ENCODE measurements around the gene UBXN10.

DNA sequence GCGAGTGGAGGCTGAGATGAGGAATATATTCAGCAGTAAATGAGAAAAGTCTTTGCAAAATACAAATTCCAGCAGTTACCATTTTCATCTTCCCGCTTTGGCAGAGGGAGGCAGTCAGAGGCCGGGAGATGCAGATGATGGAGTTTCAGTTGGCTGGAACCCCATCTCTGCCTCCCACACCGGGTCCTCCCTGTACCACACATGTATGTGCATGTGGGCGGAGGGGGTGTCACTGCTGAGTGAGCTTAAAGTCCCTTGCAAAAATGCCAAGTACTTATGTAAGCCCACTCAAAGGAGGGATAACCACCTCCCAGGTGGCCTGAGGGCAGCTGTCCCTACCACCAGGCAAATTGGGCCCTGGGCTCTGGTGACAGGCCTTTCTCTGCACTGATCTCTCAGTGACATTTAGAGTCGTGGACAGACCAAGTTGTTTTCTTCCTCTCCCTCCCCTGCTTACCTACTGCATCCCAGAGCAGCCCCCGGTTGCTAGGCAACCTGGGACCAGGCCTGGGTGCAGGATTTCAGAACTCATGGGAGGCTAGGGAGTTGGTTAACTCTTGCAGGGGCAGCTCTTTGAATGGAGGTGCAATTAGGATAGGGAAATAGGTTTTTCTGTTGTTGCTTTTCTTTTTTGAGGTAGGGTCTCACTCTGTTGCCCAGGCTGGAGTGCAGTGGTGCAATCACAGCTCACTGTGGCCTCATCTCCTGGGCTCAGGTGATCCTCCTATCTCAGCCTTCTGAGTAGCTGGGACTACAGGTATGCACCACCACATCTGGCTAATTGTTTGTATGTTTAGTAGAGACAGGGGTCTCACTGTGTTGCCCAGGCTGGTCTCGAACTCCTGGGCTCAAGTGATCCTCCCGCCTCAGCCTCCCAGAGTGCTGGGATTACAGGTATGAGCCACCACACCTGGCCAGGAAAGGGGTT is 17.1 kb upstream of the UBXN10 start:
- no peak for TF ChIP-seq POLR2A (IDR thresholded peaks at IDR 0.05)
- TF ChIP-seq, protein P1, sequence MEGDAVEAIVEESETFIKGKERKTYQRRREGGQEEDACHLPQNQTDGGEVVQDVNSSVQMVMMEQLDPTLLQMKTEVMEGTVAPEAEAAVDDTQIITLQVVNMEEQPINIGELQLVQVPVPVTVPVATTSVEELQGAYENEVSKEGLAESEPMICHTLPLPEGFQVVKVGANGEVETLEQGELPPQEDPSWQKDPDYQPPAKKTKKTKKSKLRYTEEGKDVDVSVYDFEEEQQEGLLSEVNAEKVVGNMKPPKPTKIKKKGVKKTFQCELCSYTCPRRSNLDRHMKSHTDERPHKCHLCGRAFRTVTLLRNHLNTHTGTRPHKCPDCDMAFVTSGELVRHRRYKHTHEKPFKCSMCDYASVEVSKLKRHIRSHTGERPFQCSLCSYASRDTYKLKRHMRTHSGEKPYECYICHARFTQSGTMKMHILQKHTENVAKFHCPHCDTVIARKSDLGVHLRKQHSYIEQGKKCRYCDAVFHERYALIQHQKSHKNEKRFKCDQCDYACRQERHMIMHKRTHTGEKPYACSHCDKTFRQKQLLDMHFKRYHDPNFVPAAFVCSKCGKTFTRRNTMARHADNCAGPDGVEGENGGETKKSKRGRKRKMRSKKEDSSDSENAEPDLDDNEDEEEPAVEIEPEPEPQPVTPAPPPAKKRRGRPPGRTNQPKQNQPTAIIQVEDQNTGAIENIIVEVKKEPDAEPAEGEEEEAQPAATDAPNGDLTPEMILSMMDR (IDR thresholded peaks at IDR 0.05 in 4 of 5, conservative IDR thresholded peaks at IDR 0.05 in 1 of 5): no peak
